GM12878 (cell line): ENCODE measurements around the gene CSTB. TPM values are rescaled to one million over a fixed set of nuclear protein-coding genes. Genes with fewer than 3 reads are reported as not detected.

Experiments
- ATAC-seq: fragments of 200-7000 bp; cut with Tn5 transposase; 3 replicates; pipeline ENCODE4 v1.9.1; 2020; ENCODE audit warnings: mild to moderate bottlenecking, moderate library complexity
- BruUV-seq: library from RNA; stranded (reverse); fragments of 400-500 nt; replicated peaks from 2 replicates; lab custom pipeline; 2021; lab: Mats Ljungman, UMichigan
- CTCF ChIA-PET: fragments of 300-600 bp; sonication (Branson Sonifier 250); formaldehyde crosslinking; extraction: SDS; loops from one replicate; lab custom pipeline; 2021; ENCODE audit warnings: inconsistent platforms; lab: Yijun Ruan, JAX
- POLR2A ChIA-PET: fragments of 350-600 bp; formaldehyde crosslinking; extraction: SDS; loops from one replicate; lab custom pipeline; 2021; ENCODE audit warnings: inconsistent platforms; lab: Charles Lee
- RAD21 ChIA-PET: fragments of 300-600 bp; sonication (Branson Sonifier 250); formaldehyde crosslinking; loops from one replicate; lab custom pipeline; 2023; ENCODE audit warnings: antibody characterized with exemption; ENCODE audit not compliant: unreplicated experiment; lab: Charles Lee
- SMC1A ChIA-PET: fragments of 300-600 bp; sonication (Branson Sonifier 250); formaldehyde crosslinking; loops from one replicate; lab custom pipeline; 2023; ENCODE audit not compliant: unreplicated experiment, uncharacterized antibody; lab: Charles Lee
- DNase-seq: peaks from one replicate; pipeline ENCODE4 v3.0.0-alpha.2; 2011; ENCODE audit warnings: low read depth, low spot score
- FAIRE-seq: peaks from 3 replicates; lab custom pipeline; 2011; peaks lifted over from hg19 to GRCh38; lab: Jason Lieb, UNC
- H2AFZ ChIP-seq: 2 replicates; pipeline ENCODE4 v1.6.0; 2011; ENCODE audit warnings: low read depth, low read length, control low read depth; ENCODE audit not compliant: control insufficient read depth
- H3K27ac ChIP-seq: 2 replicates; pipeline ENCODE4 v1.5.1; 2011; ENCODE audit warnings: control low read depth; ENCODE audit not compliant: control insufficient read depth, insufficient read depth
- H3K27me3 ChIP-seq, 2 experiments: replicated peaks in 1 of 2; 2 replicates each; pipeline versions ENCODE4 v1.6.0 to v1.6.1; 2011; ENCODE audit warnings: low read length in 1 of 2; ENCODE audit not compliant: control insufficient read depth in 2 of 2, insufficient read depth in 2 of 2
- H3K36me3 ChIP-seq, 2 experiments: 2 replicates each; pipeline ENCODE4 v1.5.1; 2011; ENCODE audit warnings: low read length in 1 of 2; ENCODE audit not compliant: control insufficient read depth in 2 of 2, insufficient read depth in 2 of 2
- H3K4me1 ChIP-seq: 2 replicates; pipeline ENCODE4 v1.6.1; 2011; ENCODE audit warnings: mild to moderate bottlenecking, low read length, moderate library complexity, mixed read lengths; ENCODE audit not compliant: control insufficient read depth, insufficient read depth
- H3K4me2 ChIP-seq: 2 replicates; pipeline ENCODE4 v1.6.0; 2011; ENCODE audit warnings: control low read depth; ENCODE audit not compliant: control insufficient read depth, insufficient read depth
- H3K4me3 ChIP-seq: fragments of 200-600 bp; sonication (generic); 2 replicates; pipeline ENCODE4 v1.5.1; 2016
- H3K79me2 ChIP-seq: 2 replicates; pipeline ENCODE4 v1.6.0; 2011; ENCODE audit warnings: low read length; ENCODE audit not compliant: control insufficient read depth, insufficient read depth
- H3K9ac ChIP-seq: 2 replicates; pipeline ENCODE4 v1.8.0; 2011; ENCODE audit warnings: low read length, control low read depth, mixed read lengths; ENCODE audit not compliant: control insufficient read depth, insufficient read depth
- H3K9me3 ChIP-seq: replicated peaks from 3 replicates; pipeline ENCODE4 v1.5.1; 2011; ENCODE audit warnings: mild to moderate bottlenecking, low read length; ENCODE audit not compliant: control insufficient read depth, insufficient read depth
- H4K20me1 ChIP-seq: 2 replicates; pipeline ENCODE4 v1.6.0; 2011; ENCODE audit not compliant: control insufficient read depth, insufficient read depth
- BCL11A ChIP-seq: IDR thresholded peaks from 2 replicates; pipeline ENCODE4 v1.6.1; 2011; ENCODE audit warnings: low read depth, low read length
- BHLHE40 ChIP-seq, 2 experiments: fragments of 450-650 bp in 1 of 2; IDR thresholded peaks; 2 replicates each; pipeline ENCODE4 v1.6.1; 2011 to 2017; ENCODE audit warnings: low read depth in 2 of 2, borderline replicate concordance in 1 of 2, improper control_type of control experiment in 1 of 2, low read length in 1 of 2, mild to moderate bottlenecking in 1 of 2
- EED ChIP-seq: sonication (generic); IDR thresholded peaks from 2 replicates; pipeline ENCODE4 v1.6.1; 2016; ENCODE audit warnings: antibody characterized with exemption, low read depth
- ETV6 ChIP-seq, 2 experiments: fragments of 450-650 bp in 1 of 2; IDR thresholded peaks in 1 of 2; conservative IDR thresholded peaks in 1 of 2; 2 replicates each; pipeline ENCODE4 v1.6.1; 2014; ENCODE audit warnings: antibody characterized with exemption in 1 of 2, borderline replicate concordance in 1 of 2, low read depth in 1 of 2, mild to moderate bottlenecking in 1 of 2, moderate library complexity in 1 of 2
- GATAD2B ChIP-seq: fragments of 450-650 bp; conservative IDR thresholded peaks from 2 replicates; pipeline ENCODE4 v1.6.1; 2017; ENCODE audit warnings: low read depth, mild to moderate bottlenecking, moderate library complexity
- IKZF1 ChIP-seq: fragments of 450-650 bp; conservative IDR thresholded peaks from 2 replicates; pipeline ENCODE4 v1.6.1; 2017; ENCODE audit warnings: antibody characterized with exemption, mild to moderate bottlenecking
- IKZF2 ChIP-seq, 2 experiments: fragments of 450-650 bp; IDR thresholded peaks; 2 replicates each; pipeline ENCODE4 v1.6.1; 2017; ENCODE audit warnings: mild to moderate bottlenecking in 2 of 2, moderate library complexity in 2 of 2
- IRF4 ChIP-seq: IDR thresholded peaks from 2 replicates; pipeline ENCODE4 v1.6.1; 2011; ENCODE audit warnings: low read depth, low read length
- KAT2A ChIP-seq: conservative IDR thresholded peaks from 2 replicates; pipeline ENCODE4 v1.6.1; 2011; ENCODE audit warnings: low read depth, low read length; ENCODE audit not compliant: control insufficient read depth
- KLF5 ChIP-seq: fragments of 450-650 bp; IDR thresholded peaks from 2 replicates; pipeline ENCODE4 v1.6.1; 2014; ENCODE audit warnings: mild to moderate bottlenecking; ENCODE audit not compliant: partially characterized antibody
- MTA3 ChIP-seq: IDR thresholded peaks from 2 replicates; pipeline ENCODE4 v1.6.1; 2012; ENCODE audit warnings: low read length, inconsistent platforms, borderline replicate concordance
- SMARCA5 ChIP-seq: fragments of 450-650 bp; IDR thresholded peaks from 2 replicates; pipeline ENCODE4 v1.6.1; 2017; ENCODE audit warnings: mild to moderate bottlenecking
- SUZ12 ChIP-seq: fragments of 200-600 bp; sonication (generic); IDR thresholded peaks from one replicate; pipeline ENCODE4 v1.6.1; 2018; ENCODE audit warnings: antibody characterized with exemption, mild to moderate bottlenecking; ENCODE audit not compliant: unreplicated experiment
- WGBS: methylation state at CpG from one replicate; pipeline ENCODE4 v1.1.6; 2016; ENCODE audit warnings: low lambda C conversion rate; ENCODE audit not compliant: insufficient replicate concordance, insufficient coverage; ENCODE audit errors: missing lambda C conversion rate; 5-methylcytosine and 5-hydroxymethylcytosine counted together
- in situ Hi-C: fragments of 300-500 bp; cut with MboI; formaldehyde crosslinking; loops from 9 replicates; pipeline ENCODE4 v1.14.3; 2018; ENCODE audit warnings: mixed read lengths
- intact Hi-C: fragments of 100-400 bp; cut with micrococcal nuclease; formaldehyde crosslinking; loops from one replicate; pipeline ENCODE4 v1.14.2; 2022; ENCODE audit not compliant: unreplicated experiment
- polyA plus RNA-seq, 11 experiments: library from polyadenylated mRNA; depleted of rRNA in 4 of 11; unstranded in 6 of 11; stranded (reverse) in 5 of 11; fragments of >200 nt; fragmentation: Nextera tagmentation in 4 of 11; fragmentation: Illumina TruSeq in 1 of 11; extraction: Ambion mirVana in 4 of 11; extraction: Trizol in 1 of 11; gene quantifications; 1 replicate in 1 of 11; 2 replicates in 10 of 11; pipeline versions ENCODE4 v1.2.1 to v1.2.3, GENCODE V29; 2011 to 2016; ENCODE audit warnings: inconsistent platforms in 2 of 11, missing spikeins in 2 of 11, low read depth in 1 of 11
- total RNA-seq, 4 experiments: library from RNA; depleted of rRNA in 3 of 4; stranded (reverse); fragments of >200 nt in 3 of 4; fragmentation: Illumina TruSeq in 1 of 4; extraction: Trizol in 1 of 4; gene quantifications; 2 replicates each; pipeline versions ENCODE4 v1.2.1 to v1.2.3, GENCODE V29; 2013 to 2021
- TF ChIP-seq, protein P1 (sequence below): fragments of 450-650 bp; IDR thresholded peaks from 2 replicates; pipeline ENCODE4 v1.6.1; 2017; ENCODE audit warnings: antibody characterized with exemption, mild to moderate bottlenecking, moderate library complexity
- TF ChIP-seq, protein P2 (sequence below): fragments of 450-650 bp; IDR thresholded peaks from 2 replicates; pipeline ENCODE4 v1.6.1; 2016; ENCODE audit warnings: mild to moderate bottlenecking
- TF ChIP-seq, protein P3 (sequence below): fragments of 450-650 bp; IDR thresholded peaks from 2 replicates; pipeline ENCODE4 v1.6.1; 2017; ENCODE audit warnings: mild to moderate bottlenecking, low read depth, inconsistent platforms; ENCODE audit not compliant: poor library complexity, severe bottlenecking
- TF ChIP-seq, protein P4 (sequence below): fragments of 150-350 bp; IDR thresholded peaks from 2 replicates; pipeline ENCODE4 v1.6.1; 2014; ENCODE audit warnings: mild to moderate bottlenecking, low read depth, low read length

The CSTB gene
- total and polyA plus RNA-seq, 10 of the 15 experiments (the other 5 are each of a cell fraction or from before 2014, with no cell fraction given), result 12.5 to 82.7 (median 41.9) TPM

DNA sequence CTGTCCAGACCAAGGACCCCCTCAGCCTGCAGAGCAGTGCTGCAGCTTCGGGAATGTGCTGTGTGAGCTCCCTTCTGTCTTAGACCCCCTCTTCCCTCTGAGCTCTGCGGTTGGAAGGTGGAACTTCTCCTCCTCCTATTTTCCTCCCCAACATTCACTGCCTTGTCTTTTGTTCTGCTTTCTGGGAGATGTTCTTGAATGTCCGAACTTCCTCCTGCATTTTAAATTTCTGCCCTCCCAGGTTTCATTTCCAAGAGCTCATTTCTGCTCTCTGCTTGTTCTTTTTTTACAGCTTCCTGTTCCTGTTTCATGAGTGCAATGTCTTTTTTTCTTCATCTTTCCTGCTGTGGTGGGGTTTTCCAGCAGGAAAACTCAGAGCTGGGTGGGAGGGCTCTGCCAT is 42.6 kb upstream of the CSTB start:
- no TSS peak for BruUV-seq
- ChIA-PET RAD21 (interaction anchor here (0.7 to 2.5 kb wide), 4 partner anchors 13 to 120 kb away, joined by 3 to 15 read pairs (median 8); no protein-coding TSS in a partner anchor), POLR2A (interaction anchor here (0.6 to 1.9 kb wide), 4 partner anchors 16 to 103 kb away, joined by 3 to 8 read pairs (median 4); no protein-coding TSS in a partner anchor), SMC1A (interaction anchor here (1.0 to 1.8 kb wide), 8 partner anchors 8 to 157 kb away, joined by 3 to 10 read pairs (median 4); no protein-coding TSS in a partner anchor), CTCF (interaction anchor here (1.1 to 3.4 kb wide), 4 partner anchors 21 to 120 kb away, joined by 3 to 16 read pairs (median 4); no protein-coding TSS in a partner anchor)
- DNase-seq, result no peak
- Histone ChIP-seq H3K9me3 (no peaks in the 10 kb centered on the region; the same call in 2 of the 3 replicates), H3K27me3 (no peaks in the 10 kb centered on the region), H3K9ac (no peak overlapping the region), H4K20me1 (no peaks in the 10 kb centered on the region), H3K4me3 (no peak overlapping the region), H3K79me2 (no peaks in the 10 kb centered on the region), H3K36me3 (no peaks in the 10 kb centered on the region), H3K27ac (no peak overlapping the region), H3K4me2 (no peak overlapping the region), H3K4me1 (peaks cover 6% of the 10 kb centered on the region), H2AFZ (no peak overlapping the region)
- no peak for FAIRE-seq
- 25% methylated on average over 3 of the region's 3 CpGs for WGBS
- in situ Hi-C loops (no loop called here), intact Hi-C loops (no loop called here)
- ATAC-seq, result no peak
- TF ChIP-seq GATAD2B (no peak), KAT2A (no peak), IKZF1 (peak; percentile 33; the same call in 1 of the 2 replicates), BHLHE40 (IDR thresholded peaks at IDR 0.05; ENCODE audit: borderline replicate concordance in 1 of 2, low read depth in 2 of 2, low read length in 1 of 2) (no peak), IKZF2 (IDR thresholded peaks at IDR 0.05) (peak; percentile 22 to 32; a peak in 1 of 4 replicates), ETV6 (conservative IDR thresholded peaks at IDR 0.05 in 1 of 2, IDR thresholded peaks at IDR 0.05 in 1 of 2; ENCODE audit: borderline replicate concordance in 1 of 2, low read depth in 1 of 2) (no peak; a peak in 1 of 4 replicates), BCL11A (no peak), SMARCA5 (no peak), KLF5 (no peak), IRF4 (no peak), SUZ12 (no peak), EED (peak; percentile 36; the same call in 1 of the 2 replicates), MTA3 (no peak)
- TF ChIP-seq, protein P1, sequence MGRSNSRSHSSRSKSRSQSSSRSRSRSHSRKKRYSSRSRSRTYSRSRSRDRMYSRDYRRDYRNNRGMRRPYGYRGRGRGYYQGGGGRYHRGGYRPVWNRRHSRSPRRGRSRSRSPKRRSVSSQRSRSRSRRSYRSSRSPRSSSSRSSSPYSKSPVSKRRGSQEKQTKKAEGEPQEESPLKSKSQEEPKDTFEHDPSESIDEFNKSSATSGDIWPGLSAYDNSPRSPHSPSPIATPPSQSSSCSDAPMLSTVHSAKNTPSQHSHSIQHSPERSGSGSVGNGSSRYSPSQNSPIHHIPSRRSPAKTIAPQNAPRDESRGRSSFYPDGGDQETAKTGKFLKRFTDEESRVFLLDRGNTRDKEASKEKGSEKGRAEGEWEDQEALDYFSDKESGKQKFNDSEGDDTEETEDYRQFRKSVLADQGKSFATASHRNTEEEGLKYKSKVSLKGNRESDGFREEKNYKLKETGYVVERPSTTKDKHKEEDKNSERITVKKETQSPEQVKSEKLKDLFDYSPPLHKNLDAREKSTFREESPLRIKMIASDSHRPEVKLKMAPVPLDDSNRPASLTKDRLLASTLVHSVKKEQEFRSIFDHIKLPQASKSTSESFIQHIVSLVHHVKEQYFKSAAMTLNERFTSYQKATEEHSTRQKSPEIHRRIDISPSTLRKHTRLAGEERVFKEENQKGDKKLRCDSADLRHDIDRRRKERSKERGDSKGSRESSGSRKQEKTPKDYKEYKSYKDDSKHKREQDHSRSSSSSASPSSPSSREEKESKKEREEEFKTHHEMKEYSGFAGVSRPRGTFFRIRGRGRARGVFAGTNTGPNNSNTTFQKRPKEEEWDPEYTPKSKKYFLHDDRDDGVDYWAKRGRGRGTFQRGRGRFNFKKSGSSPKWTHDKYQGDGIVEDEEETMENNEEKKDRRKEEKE, result no peak
- TF ChIP-seq, protein P2, sequence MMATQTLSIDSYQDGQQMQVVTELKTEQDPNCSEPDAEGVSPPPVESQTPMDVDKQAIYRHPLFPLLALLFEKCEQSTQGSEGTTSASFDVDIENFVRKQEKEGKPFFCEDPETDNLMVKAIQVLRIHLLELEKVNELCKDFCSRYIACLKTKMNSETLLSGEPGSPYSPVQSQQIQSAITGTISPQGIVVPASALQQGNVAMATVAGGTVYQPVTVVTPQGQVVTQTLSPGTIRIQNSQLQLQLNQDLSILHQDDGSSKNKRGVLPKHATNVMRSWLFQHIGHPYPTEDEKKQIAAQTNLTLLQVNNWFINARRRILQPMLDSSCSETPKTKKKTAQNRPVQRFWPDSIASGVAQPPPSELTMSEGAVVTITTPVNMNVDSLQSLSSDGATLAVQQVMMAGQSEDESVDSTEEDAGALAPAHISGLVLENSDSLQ, result no peak
- TF ChIP-seq, protein P3, sequence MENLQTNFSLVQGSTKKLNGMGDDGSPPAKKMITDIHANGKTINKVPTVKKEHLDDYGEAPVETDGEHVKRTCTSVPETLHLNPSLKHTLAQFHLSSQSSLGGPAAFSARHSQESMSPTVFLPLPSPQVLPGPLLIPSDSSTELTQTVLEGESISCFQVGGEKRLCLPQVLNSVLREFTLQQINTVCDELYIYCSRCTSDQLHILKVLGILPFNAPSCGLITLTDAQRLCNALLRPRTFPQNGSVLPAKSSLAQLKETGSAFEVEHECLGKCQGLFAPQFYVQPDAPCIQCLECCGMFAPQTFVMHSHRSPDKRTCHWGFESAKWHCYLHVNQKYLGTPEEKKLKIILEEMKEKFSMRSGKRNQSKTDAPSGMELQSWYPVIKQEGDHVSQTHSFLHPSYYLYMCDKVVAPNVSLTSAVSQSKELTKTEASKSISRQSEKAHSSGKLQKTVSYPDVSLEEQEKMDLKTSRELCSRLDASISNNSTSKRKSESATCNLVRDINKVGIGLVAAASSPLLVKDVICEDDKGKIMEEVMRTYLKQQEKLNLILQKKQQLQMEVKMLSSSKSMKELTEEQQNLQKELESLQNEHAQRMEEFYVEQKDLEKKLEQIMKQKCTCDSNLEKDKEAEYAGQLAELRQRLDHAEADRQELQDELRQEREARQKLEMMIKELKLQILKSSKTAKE, result no peak
- TF ChIP-seq, protein P4, sequence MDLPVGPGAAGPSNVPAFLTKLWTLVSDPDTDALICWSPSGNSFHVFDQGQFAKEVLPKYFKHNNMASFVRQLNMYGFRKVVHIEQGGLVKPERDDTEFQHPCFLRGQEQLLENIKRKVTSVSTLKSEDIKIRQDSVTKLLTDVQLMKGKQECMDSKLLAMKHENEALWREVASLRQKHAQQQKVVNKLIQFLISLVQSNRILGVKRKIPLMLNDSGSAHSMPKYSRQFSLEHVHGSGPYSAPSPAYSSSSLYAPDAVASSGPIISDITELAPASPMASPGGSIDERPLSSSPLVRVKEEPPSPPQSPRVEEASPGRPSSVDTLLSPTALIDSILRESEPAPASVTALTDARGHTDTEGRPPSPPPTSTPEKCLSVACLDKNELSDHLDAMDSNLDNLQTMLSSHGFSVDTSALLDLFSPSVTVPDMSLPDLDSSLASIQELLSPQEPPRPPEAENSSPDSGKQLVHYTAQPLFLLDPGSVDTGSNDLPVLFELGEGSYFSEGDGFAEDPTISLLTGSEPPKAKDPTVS, result no peak
